PC-9 (cell line): ENCODE results near the gene ST7. TPM values are rescaled to one million over a fixed set of nuclear protein-coding genes. Genes with fewer than 3 reads are reported as not detected.

Experiments
- BruUV-seq: library from RNA; stranded (reverse); fragments of 400-500 nt; replicated peaks from 2 replicates; lab custom pipeline; 2021; lab: Mats Ljungman, UMichigan
- CTCF ChIA-PET: fragments of 300-600 bp; sonication (Branson Sonifier 250); formaldehyde crosslinking; loops from one replicate; lab custom pipeline; 2022; ENCODE audit warnings: antibody characterized with exemption; lab: Charles Lee
- POLR2A ChIA-PET: fragments of 300-600 bp; sonication (Branson Sonifier 250); formaldehyde crosslinking; loops from one replicate; lab custom pipeline; 2022; ENCODE audit warnings: antibody characterized with exemption; ENCODE audit not compliant: unreplicated experiment; lab: Charles Lee
- DNase-seq, 2 experiments: peaks; one replicate each; pipeline versions ENCODE4 v3.0.0 to v3.0.0-alpha.2; 2015 to 2022; ENCODE audit warnings: mixed read lengths in 1 of 2
- H2AFZ ChIP-seq: fragments of 200-600 bp; sonication (generic); 2 replicates; pipeline ENCODE4 v1.8.1; 2017; ENCODE audit warnings: antibody characterized with exemption
- H3F3A ChIP-seq: fragments of 200-600 bp; sonication (generic); 2 replicates; pipeline ENCODE4 v1.8.1; 2017; ENCODE audit warnings: antibody characterized with exemption, mild to moderate bottlenecking, low read depth; ENCODE audit not compliant: insufficient read depth
- H3K27ac ChIP-seq: fragments of 200-600 bp; sonication (generic); 2 replicates; pipeline ENCODE4 v1.6.1; 2016; ENCODE audit warnings: mixed run types
- H3K27me3 ChIP-seq: fragments of 200-600 bp; sonication (generic); 2 replicates; pipeline ENCODE4 v1.6.1; 2016; ENCODE audit warnings: low read depth, mixed run types; ENCODE audit not compliant: insufficient read depth
- H3K36me3 ChIP-seq: fragments of 200-600 bp; sonication (generic); 2 replicates; pipeline ENCODE4 v1.6.1; 2016; ENCODE audit warnings: low read depth, mixed run types
- H3K4me1 ChIP-seq: fragments of 200-600 bp; sonication (generic); replicated peaks from 2 replicates; pipeline ENCODE4 v1.6.1; 2016; ENCODE audit warnings: mixed run types; ENCODE audit not compliant: insufficient read depth
- H3K4me2 ChIP-seq: fragments of 200-600 bp; sonication (generic); 2 replicates; pipeline ENCODE4 v1.6.1; 2017; ENCODE audit warnings: mixed run types
- H3K4me3 ChIP-seq: fragments of 200-600 bp; sonication (generic); 2 replicates; pipeline ENCODE4 v1.6.1; 2016; ENCODE audit warnings: mixed run types
- H3K79me2 ChIP-seq: fragments of 200-600 bp; sonication (generic); 2 replicates; pipeline ENCODE4 v1.6.1; 2017; ENCODE audit warnings: low read depth, mixed run types
- H3K9me2 ChIP-seq: fragments of 200-600 bp; sonication (generic); 2 replicates; pipeline ENCODE4 v1.8.1; 2017; ENCODE audit warnings: mild to moderate bottlenecking; ENCODE audit not compliant: insufficient read depth
- H3K9me3 ChIP-seq: fragments of 200-600 bp; sonication (generic); 2 replicates; pipeline ENCODE4 v1.8.1; 2016; ENCODE audit warnings: low read depth; ENCODE audit not compliant: insufficient read depth
- H4K20me1 ChIP-seq: fragments of 200-600 bp; sonication (generic); 2 replicates; pipeline ENCODE4 v1.8.1; 2017; ENCODE audit not compliant: insufficient read depth
- EZH2 ChIP-seq: fragments of 200-600 bp; sonication (generic); IDR thresholded peaks from 2 replicates; pipeline ENCODE4 v1.8.0; 2017; ENCODE audit warnings: antibody characterized with exemption, low read depth
- intact Hi-C: fragments of 100-400 bp; cut with micrococcal nuclease; formaldehyde crosslinking; loops from one replicate; pipeline ENCODE4 v1.10.0; 2022; ENCODE audit not compliant: unreplicated experiment
- total RNA-seq: library from RNA; stranded (reverse); gene quantifications from 2 replicates; pipeline ENCODE4 v1.2.3, GENCODE V29; 2021
- TF ChIP-seq, protein P1 (sequence below): fragments of 200-600 bp; sonication (generic); conservative IDR thresholded peaks from 2 replicates; pipeline ENCODE4 v1.6.1; 2017; ENCODE audit warnings: mixed run types, antibody characterized with exemption, mild to moderate bottlenecking, moderate library complexity

Gene ST7
- total RNA-seq, 1 experiment from 2014 or later, result 25.8 TPM

DNA sequence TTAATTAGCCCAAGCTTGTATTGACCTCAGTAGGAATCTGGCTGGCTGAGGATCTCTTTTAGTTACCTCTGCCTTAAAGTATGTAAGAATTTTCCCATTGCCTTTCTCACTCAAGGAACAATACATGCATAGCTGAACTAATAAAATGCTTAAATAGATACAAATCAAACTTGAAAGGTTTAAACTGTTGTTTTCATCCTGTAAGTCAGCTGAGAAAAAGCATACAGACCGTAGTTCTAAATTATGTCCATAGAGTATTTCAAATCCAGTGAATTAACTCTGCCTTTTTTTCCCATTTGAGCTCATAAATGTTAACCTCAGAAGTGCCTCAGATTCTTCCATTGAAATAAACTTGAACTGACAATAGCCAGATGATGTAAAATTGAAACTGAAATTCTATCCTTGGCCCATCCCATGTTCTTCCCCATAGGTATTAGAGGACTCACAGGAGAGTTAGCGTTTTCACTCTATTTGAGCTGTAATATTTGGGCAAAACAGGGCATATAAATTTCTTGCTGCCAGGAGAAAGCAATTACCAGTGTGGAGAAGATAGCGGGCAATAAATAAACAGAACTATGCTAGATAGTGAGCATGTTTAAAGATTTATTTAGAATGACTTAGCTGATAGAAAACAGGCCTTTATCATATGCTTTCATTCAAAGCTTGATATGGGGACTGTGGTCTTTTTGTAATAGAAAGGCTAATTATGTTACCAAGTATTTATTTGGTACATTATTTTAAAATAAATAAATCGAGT is 205.8 kb downstream of the ST7 start:
- TF ChIP-seq, protein P1, sequence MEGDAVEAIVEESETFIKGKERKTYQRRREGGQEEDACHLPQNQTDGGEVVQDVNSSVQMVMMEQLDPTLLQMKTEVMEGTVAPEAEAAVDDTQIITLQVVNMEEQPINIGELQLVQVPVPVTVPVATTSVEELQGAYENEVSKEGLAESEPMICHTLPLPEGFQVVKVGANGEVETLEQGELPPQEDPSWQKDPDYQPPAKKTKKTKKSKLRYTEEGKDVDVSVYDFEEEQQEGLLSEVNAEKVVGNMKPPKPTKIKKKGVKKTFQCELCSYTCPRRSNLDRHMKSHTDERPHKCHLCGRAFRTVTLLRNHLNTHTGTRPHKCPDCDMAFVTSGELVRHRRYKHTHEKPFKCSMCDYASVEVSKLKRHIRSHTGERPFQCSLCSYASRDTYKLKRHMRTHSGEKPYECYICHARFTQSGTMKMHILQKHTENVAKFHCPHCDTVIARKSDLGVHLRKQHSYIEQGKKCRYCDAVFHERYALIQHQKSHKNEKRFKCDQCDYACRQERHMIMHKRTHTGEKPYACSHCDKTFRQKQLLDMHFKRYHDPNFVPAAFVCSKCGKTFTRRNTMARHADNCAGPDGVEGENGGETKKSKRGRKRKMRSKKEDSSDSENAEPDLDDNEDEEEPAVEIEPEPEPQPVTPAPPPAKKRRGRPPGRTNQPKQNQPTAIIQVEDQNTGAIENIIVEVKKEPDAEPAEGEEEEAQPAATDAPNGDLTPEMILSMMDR, result no peak
- TF ChIP-seq EZH2, result no peak

DNA sequence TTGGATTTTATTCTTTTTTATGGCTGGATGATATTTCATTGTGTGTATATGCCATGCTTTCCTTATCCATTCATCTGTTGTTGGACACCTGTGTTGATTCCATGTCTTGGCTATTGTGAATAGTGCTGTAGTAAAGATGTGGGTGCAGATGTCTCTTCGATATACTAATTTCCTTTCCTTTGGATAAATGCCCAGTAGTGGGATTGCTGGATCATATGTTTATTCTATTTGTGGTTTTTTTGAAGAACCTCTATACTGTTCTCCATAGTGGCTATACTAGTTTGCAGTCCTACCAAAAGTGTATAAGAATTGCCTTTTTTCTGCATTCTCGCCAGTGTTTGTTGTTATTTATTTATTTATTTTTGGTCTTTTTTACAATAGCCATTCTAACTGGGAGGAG is 209.8 kb downstream of the ST7 start:
- CTCF ChIA-PET, result no interaction called here
- H3K9me3 ChIP-seq, result no peaks in the 10 kb centered on the region; the same call in 1 of the 2 replicates
- H3K9me2 ChIP-seq, result no peaks in the 10 kb centered on the region
- POLR2A ChIA-PET, result interaction anchor here (0.6 kb wide), 1 partner anchor 94 kb away, joined by 3 read pairs; no protein-coding TSS in a partner anchor
- no peak overlapping the region for H2AFZ ChIP-seq
- H3K36me3 ChIP-seq, result no peaks in the 10 kb centered on the region
- no peaks in the 10 kb centered on the region for H3K79me2 ChIP-seq
- BruUV-seq, result no TSS peak
- H3K27me3 ChIP-seq, result no peaks in the 10 kb centered on the region
- TF ChIP-seq, protein P1, result no peak
- no peak for TF ChIP-seq EZH2
- intact Hi-C loops, result no loop called here
- H3K4me2 ChIP-seq, result no peak overlapping the region
- no peaks in the 10 kb centered on the region for H3F3A ChIP-seq
- no peak overlapping the region for H3K27ac ChIP-seq
- no peak for DNase-seq
- no peaks in the 10 kb centered on the region for H4K20me1 ChIP-seq
- H3K4me3 ChIP-seq, result no peak overlapping the region
- H3K4me1 ChIP-seq, result no peaks in the 10 kb centered on the region; the same call in 1 of the 2 replicates

More for the DNA sequence above, 205.8 kb downstream of the ST7 start:
- no peak overlapping the region for H3K27ac ChIP-seq
- H3K9me3 ChIP-seq, result no peaks in the 10 kb centered on the region
- H3K36me3 ChIP-seq, result no peaks in the 10 kb centered on the region
- H2AFZ ChIP-seq, result no peak overlapping the region
- H3K9me2 ChIP-seq, result no peaks in the 10 kb centered on the region; the same call in 1 of the 2 replicates
- no TSS peak for BruUV-seq
- intact Hi-C loops, result no loop called here
- ChIA-PET POLR2A (interaction anchor here (0.6 kb wide), 1 partner anchor 150 kb away, joined by 5 read pairs; no protein-coding TSS in a partner anchor), CTCF (no interaction called here)
- no peak for DNase-seq
- H3K4me3 ChIP-seq, result no peak overlapping the region
- H3K4me1 ChIP-seq, result no peaks in the 10 kb centered on the region; the same call in 1 of the 2 replicates
- H3K27me3 ChIP-seq, result no peaks in the 10 kb centered on the region
- H3K79me2 ChIP-seq, result no peaks in the 10 kb centered on the region
- no peaks in the 10 kb centered on the region for H3F3A ChIP-seq
- no peaks in the 10 kb centered on the region for H4K20me1 ChIP-seq
- H3K4me2 ChIP-seq, result no peak overlapping the region

DNA sequence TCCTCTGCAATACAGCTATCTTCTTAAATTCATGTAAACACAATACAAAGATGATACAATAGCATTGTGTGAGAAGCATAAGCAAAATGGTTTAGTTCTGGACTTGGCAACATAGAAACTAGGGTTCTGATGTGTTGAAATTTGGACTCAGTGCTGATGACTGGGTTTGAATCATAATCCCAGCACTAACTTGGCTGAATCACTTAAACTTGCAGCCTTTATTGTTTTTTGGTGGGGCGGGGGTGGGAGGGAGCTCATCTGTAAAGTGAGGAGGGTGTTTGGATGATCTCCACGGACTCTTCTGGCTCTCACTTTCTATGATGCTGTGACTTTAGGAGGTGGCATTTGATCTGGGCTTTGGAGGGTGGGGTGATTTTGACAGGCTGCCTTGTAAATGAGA is 211.3 kb downstream of the ST7 start:
- Histone ChIP-seq H3K27ac (no peak overlapping the region), H3K4me2 (no peak overlapping the region), H3K79me2 (no peaks in the 10 kb centered on the region), H3K4me1 (peaks cover 5% of the 10 kb centered on the region), H4K20me1 (no peaks in the 10 kb centered on the region), H3K4me3 (no peak overlapping the region), H3K9me2 (no peaks in the 10 kb centered on the region), H3K27me3 (no peaks in the 10 kb centered on the region), H2AFZ (no peak overlapping the region), H3K36me3 (no peaks in the 10 kb centered on the region), H3K9me3 (no peaks in the 10 kb centered on the region; the same call in 1 of the 2 replicates), H3F3A (0 out of 2 replicates have a peak, but pooled peaks cover 7% of the 10 kb centered on the region)
- POLR2A ChIA-PET, result no interaction called here
- intact Hi-C loops, result no loop called here
- CTCF ChIA-PET, result no interaction called here
- no peak for TF ChIP-seq EZH2
- TF ChIP-seq, protein P1, result no peak
- DNase-seq, result no peak
- no TSS peak for BruUV-seq
